NCI-H69 (cell line): ENCODE results near the gene MTFR2.
"Not testable (repeated sequence)": the region's sequence is repeated elsewhere in the genome, so short reads cannot be mapped to it uniquely, and the experiment has no call there.

Experiments
- DNase-seq: peaks from one replicate; lab custom pipeline; 2025; lab: John Stamatoyannopoulos, UW

MTFR2 gene

DNA sequence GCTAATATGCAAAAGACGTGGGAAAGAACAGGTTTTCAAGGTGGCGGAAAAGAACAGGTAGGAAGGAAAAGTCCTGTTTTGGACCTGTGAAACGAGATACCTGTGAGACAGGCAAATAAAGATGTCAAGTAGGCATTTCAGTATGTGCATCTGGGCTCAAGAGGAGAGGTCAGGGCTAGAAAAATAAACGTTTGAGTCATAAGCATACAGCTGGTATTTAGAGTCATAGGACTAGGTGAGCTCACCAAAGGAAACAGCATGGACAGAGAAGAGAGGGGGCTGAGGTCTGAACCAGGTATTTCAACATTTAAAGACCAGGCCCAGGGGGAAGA lies 14.9 kb downstream of the MTFR2 start:
- DNase-seq, result no peak

DNA sequence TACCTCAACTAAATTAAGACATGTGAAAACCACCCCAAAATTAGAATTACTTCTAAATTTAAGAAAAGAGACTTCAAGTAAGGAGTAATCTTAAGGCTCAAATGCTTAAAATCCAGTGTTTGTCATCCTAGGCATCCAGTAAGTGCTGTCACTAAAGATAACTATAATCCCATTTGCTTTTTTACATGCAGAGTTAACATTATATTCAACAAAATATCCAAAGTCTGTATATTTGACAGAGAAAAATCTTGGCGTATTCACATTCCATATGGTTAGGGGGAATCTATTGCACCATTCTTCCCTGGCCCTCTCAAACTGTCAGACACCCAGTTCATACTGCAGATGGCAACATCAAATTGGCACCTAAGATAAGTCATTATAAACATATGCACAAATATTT lies 17.4 kb downstream of the MTFR2 start:
- DNase-seq, result no peak

GRCh38 chr6:136230219-136230853 lies 19.8 kb downstream of the MTFR2 start:
- DNase-seq, result peak; percentile 9

GRCh38 chr6:136228814-136229213 lies 21.3 kb downstream of the MTFR2 start:
- DNase-seq, result no peak

GRCh38 chr6:136226674-136227377 lies 23.3 kb downstream of the MTFR2 start:
- DNase-seq, result no peak

GRCh38 chr6:136226027-136226673 lies 24.0 kb downstream of the MTFR2 start:
- peak; percentile 62 for DNase-seq

DNA sequence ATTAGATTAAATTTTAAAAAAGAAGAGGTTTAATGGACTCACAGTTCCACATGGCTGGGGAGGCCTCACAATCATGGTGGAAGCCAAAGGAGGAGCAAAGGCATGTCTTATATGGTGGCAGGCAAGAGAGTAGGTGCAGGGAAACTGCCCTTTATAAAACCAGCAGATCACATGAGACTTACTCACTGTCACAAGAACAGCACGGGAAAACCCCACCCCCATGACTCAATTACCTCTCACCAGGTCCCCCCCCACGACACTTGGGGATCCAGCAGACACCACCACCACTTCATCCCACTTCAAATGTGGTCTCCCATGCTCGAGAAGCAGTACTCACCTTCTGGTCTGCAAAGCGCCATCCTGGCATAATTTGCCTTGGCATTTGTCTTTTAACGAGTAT lies 24.6 kb downstream of the MTFR2 start:
- peak; percentile 13 for DNase-seq

- not testable (repeated sequence) for DNase-seq
These were observed 25.1 kb downstream of the MTFR2 start for GRCh38 chr6:136224974-136225373.

- DNase-seq, result no peak
These were observed 33.4 kb downstream of the MTFR2 start for GRCh38 chr6:136216503-136217401.

DNA sequence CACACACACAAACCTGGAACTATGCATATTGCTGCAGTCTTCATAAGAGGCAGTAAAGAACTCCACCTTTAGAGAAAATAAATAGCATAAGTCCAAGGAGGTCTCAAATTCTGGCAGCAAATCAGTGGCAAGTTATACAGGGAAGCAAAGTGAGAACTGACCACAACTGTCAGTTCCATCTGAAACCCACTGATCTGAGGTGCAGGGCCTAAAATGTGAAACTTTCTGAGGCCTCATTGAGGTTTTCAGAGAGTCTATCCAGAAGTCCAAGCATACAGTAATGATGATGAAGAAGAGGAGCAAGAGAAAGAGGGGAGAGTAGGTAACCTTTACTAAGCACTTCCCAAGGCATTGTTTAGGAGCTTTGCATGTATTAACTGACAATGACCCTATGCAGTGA lies 36.3 kb downstream of the MTFR2 start:
- no peak for DNase-seq

DNA sequence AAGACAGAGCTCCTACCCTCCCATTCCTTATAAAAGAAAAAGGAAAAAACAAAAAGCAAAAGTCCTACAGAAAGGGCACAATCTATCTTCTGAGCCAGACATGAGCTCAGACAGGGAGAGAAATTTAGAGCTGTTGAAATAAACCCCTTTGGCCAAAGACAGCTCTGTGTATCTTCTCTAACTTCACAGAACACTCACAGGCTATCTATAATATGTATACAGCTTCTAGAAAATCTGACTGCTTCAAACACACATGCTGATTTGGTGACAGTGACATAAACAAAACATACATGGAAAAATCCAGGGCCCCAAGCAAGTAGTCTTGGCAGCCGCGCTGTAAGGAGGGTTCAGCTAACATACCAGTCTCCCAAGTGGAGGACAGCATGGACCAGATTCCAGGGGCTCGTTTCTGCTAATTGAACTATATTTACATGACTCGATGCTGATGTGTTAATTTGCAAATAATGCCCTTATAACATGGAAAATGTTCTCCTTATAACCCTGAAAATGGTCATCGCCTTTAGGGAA lies 37.0 kb downstream of the MTFR2 start:
- DNase-seq, result no peak

DNA sequence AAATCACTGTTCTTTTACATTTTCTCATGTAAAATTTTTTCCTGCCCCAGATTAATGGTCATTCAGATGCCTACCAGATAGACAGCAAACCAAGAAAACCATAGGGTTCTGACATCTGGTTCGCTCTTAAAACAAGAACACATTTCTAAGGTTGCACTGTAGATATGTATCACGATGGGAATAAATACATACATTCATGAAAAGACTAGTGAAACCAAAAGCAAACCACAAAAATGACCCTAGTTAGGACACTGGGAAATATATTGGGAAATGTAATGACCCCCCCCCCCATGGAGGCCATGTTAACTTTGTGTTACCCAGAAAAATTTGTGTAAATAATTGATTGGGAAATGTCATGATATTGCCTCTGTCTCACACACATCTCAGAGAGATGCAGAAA lies 37.5 kb downstream of the MTFR2 start:
- no peak for DNase-seq

- no peak for DNase-seq
These were observed 39.5 kb downstream of the MTFR2 start for GRCh38 chr6:136210398-136211165.

DNA sequence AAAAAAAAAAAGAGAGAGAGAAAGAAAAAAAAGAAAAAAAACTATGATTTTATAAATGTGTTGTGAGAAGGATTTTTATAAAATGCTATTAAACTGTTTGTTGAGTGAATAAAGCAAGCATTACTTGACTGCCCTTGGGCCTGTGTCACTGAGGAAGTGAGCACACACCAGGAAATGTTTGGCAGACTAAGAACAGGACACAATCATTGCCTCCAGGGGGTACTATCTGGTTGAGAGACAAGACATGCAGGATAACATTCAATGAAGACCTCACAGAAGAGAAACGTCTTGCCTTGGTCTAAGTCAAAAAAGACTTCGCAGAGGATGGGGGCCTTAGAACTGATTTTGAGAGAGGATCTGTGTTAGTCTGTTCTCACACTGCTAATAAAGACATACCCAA lies 40.6 kb downstream of the MTFR2 start:
- peak; percentile 19 for DNase-seq

GRCh38 chr6:136208783-136209182 lies 41.3 kb downstream of the MTFR2 start:
- peak; percentile 20 for DNase-seq

- DNase-seq, result peak; percentile 56
These were observed 48.4 kb downstream of the MTFR2 start for GRCh38 chr6:136201732-136202131.

- no peak for DNase-seq
These were observed 57.2 kb downstream of the MTFR2 start for GRCh38 chr6:136192902-136193301.

DNA sequence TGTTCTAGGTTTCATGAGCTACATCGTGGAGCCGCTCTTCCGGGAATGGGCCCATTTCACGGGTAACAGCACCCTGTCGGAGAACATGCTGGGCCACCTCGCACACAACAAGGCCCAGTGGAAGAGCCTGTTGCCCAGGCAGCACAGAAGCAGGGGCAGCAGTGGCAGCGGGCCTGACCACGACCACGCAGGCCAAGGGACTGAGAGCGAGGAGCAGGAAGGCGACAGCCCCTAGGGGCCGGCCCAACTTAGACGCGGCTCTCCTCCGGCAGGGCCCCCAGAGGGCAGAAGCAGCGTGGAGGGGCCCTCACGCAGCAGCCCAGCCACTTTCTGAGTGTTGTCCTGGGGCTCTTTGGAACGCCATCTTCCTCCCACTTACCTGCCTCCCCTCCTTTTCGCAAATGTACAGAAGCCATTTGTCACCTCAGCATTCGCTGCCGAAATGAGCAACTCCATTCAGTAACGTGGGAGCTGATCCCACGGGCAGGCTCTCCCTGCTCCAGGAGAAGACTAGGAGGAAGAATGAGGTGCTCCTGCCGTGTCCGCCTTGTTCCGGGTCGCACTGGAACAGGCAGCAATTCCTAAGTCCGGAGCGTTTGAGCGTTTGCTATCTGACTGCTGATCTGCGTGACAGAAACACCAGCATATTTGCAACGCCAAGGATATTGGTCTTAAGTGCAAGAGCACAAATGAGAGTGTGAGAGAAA lies 58.4 kb downstream of the MTFR2 start:
- no peak for DNase-seq

GRCh38 chr6:136189104-136189503 lies 61.0 kb downstream of the MTFR2 start:
- no peak for DNase-seq

- peak; percentile 11 for DNase-seq
These were observed 61.6 kb downstream of the MTFR2 start for GRCh38 chr6:136188486-136188885.

DNA sequence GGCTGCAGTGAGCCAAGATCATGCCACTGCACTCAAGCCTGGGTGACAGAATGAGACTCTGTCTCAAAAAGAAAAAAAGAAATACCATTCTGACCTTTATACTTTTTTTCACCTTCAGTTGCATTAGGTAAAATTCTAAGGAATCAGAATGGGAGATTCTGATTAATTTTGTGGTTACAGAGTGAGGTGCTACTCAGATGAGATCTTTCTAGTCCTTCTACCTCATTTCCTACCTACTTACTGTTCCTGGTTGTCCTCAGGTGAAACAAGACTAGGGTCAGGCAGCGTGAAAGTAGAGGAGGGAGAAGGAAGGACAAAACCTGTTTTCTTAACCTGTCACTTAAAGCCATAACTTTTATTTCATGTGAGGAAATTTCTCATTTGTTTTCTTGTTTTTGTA lies 63.7 kb downstream of the MTFR2 start:
- DNase-seq, result no peak
